ENCODE measurements around the gene GALNT18.

GALNT18 gene

GRCh38 chr11:11344045-11344444 lies 277.8 kb downstream of the GALNT18 start:
- Histone ChIP-seq H3K9me3 (ENCODE audit: insufficient read depth, low read depth, low read length) (no peaks in the 10 kb centered on the region), H3K36me3 (ENCODE audit: insufficient read depth, low read length) (no peaks in the 10 kb centered on the region), H3K4me1 (ENCODE audit: insufficient read depth, low read length) (no peaks in the 10 kb centered on the region), H3K9ac (ENCODE audit: low read depth, low read length) (no peak overlapping the region), H3K27ac (ENCODE audit: low read depth, low read length) (no peak overlapping the region), H3K4me3 (ENCODE audit: low read length) (no peak overlapping the region), H3K27me3 (ENCODE audit: insufficient read depth, low read length) (no peaks in the 10 kb centered on the region)
- 90% methylated on average over 3 of the region's 3 CpGs for WGBS

- WGBS = 83% methylated on average over 1 of the region's 1 CpG
Measured at GRCh38 chr11:11338304-11338703, 283.5 kb downstream of the GALNT18 start.

GRCh38 chr11:11336664-11337063 lies 285.1 kb downstream of the GALNT18 start:
- 95% methylated on average over 4 of the region's 4 CpGs for WGBS

More at GRCh38 chr11:11338304-11338703, 283.5 kb downstream of the GALNT18 start:
- H3K36me3 ChIP-seq (ENCODE audit: insufficient read depth, low read length) = no peaks in the 10 kb centered on the region
- H3K9me3 ChIP-seq (ENCODE audit: insufficient read depth, low read depth, low read length) = no peaks in the 10 kb centered on the region
- H3K27me3 ChIP-seq (ENCODE audit: insufficient read depth, low read length) = no peaks in the 10 kb centered on the region
- H3K9ac ChIP-seq (ENCODE audit: low read depth, low read length) = no peak overlapping the region
- H3K4me3 ChIP-seq (ENCODE audit: low read length) = no peak overlapping the region
- peaks cover 4% of the 10 kb centered on the region; the same call in 1 of the 2 replicates for H3K4me1 ChIP-seq (ENCODE audit: insufficient read depth, low read length)
- H3K27ac ChIP-seq (ENCODE audit: low read depth, low read length) = no peak overlapping the region

GRCh38 chr11:11335043-11335442 lies 286.8 kb downstream of the GALNT18 start:
- WGBS = 79% methylated on average over 2 of the region's 2 CpGs
- H3K27ac ChIP-seq (ENCODE audit: low read depth, low read length) = no peak overlapping the region
- no peaks in the 10 kb centered on the region for H3K9me3 ChIP-seq (ENCODE audit: insufficient read depth, low read depth, low read length)
- peaks cover 4% of the 10 kb centered on the region for H3K4me1 ChIP-seq (ENCODE audit: insufficient read depth, low read length)
- H3K36me3 ChIP-seq (ENCODE audit: insufficient read depth, low read length) = no peaks in the 10 kb centered on the region
- H3K27me3 ChIP-seq (ENCODE audit: insufficient read depth, low read length) = no peaks in the 10 kb centered on the region
- no peak overlapping the region for H3K4me3 ChIP-seq (ENCODE audit: low read length)
- no peak overlapping the region for H3K9ac ChIP-seq (ENCODE audit: low read depth, low read length)

More at GRCh38 chr11:11336664-11337063, 285.1 kb downstream of the GALNT18 start:
- no peaks in the 10 kb centered on the region for H3K36me3 ChIP-seq (ENCODE audit: insufficient read depth, low read length)
- no peaks in the 10 kb centered on the region for H3K9me3 ChIP-seq (ENCODE audit: insufficient read depth, low read depth, low read length)
- peaks cover 4% of the 10 kb centered on the region for H3K4me1 ChIP-seq (ENCODE audit: insufficient read depth, low read length)
- no peak overlapping the region for H3K27ac ChIP-seq (ENCODE audit: low read depth, low read length)
- H3K9ac ChIP-seq (ENCODE audit: low read depth, low read length) = no peak overlapping the region
- H3K27me3 ChIP-seq (ENCODE audit: insufficient read depth, low read length) = no peaks in the 10 kb centered on the region
- H3K4me3 ChIP-seq (ENCODE audit: low read length) = no peak overlapping the region

- Histone ChIP-seq H3K9ac (ENCODE audit: low read depth, low read length) (no peak overlapping the region), H3K4me3 (ENCODE audit: low read length) (no peak overlapping the region), H3K27me3 (ENCODE audit: insufficient read depth, low read length) (no peaks in the 10 kb centered on the region), H3K27ac (ENCODE audit: low read depth, low read length) (no peak overlapping the region), H3K4me1 (ENCODE audit: insufficient read depth, low read length) (peaks cover 4% of the 10 kb centered on the region), H3K9me3 (ENCODE audit: insufficient read depth, low read depth, low read length) (no peaks in the 10 kb centered on the region), H3K36me3 (ENCODE audit: insufficient read depth, low read length) (no peaks in the 10 kb centered on the region)
- 78% methylated on average over 4 of the region's 4 CpGs for WGBS
Measured at GRCh38 chr11:11334607-11335006, 287.2 kb downstream of the GALNT18 start.

- Histone ChIP-seq H3K4me3 (ENCODE audit: low read length) (no peak overlapping the region), H3K9me3 (ENCODE audit: insufficient read depth, low read depth, low read length) (no peaks in the 10 kb centered on the region), H3K4me1 (ENCODE audit: insufficient read depth, low read length) (peaks cover 4% of the 10 kb centered on the region), H3K9ac (ENCODE audit: low read depth, low read length) (no peak overlapping the region), H3K36me3 (ENCODE audit: insufficient read depth, low read length) (no peaks in the 10 kb centered on the region), H3K27ac (ENCODE audit: low read depth, low read length) (no peak overlapping the region), H3K27me3 (ENCODE audit: insufficient read depth, low read length) (no peaks in the 10 kb centered on the region)
- 79% methylated on average over 5 of the region's 5 CpGs for WGBS
Measured at GRCh38 chr11:11332141-11332710, 289.6 kb downstream of the GALNT18 start.

GRCh38 chr11:11329062-11329806 lies 292.6 kb downstream of the GALNT18 start:
- Histone ChIP-seq H3K4me1 (ENCODE audit: insufficient read depth, low read length) (no peaks in the 10 kb centered on the region; the same call in 1 of the 2 replicates), H3K9ac (ENCODE audit: low read depth, low read length) (no peak overlapping the region), H3K27me3 (ENCODE audit: insufficient read depth, low read length) (no peaks in the 10 kb centered on the region), H3K9me3 (ENCODE audit: insufficient read depth, low read depth, low read length) (no peaks in the 10 kb centered on the region), H3K27ac (ENCODE audit: low read depth, low read length) (no peak overlapping the region), H3K36me3 (ENCODE audit: insufficient read depth, low read length) (no peaks in the 10 kb centered on the region), H3K4me3 (ENCODE audit: low read length) (no peak overlapping the region)
- WGBS = 92% methylated on average over 4 of the region's 4 CpGs

- Histone ChIP-seq H3K4me3 (ENCODE audit: low read length) (no peak overlapping the region), H3K9ac (ENCODE audit: low read depth, low read length) (no peak overlapping the region), H3K27ac (ENCODE audit: low read depth, low read length) (no peak overlapping the region), H3K4me1 (ENCODE audit: insufficient read depth, low read length) (no peaks in the 10 kb centered on the region), H3K36me3 (ENCODE audit: insufficient read depth, low read length) (no peaks in the 10 kb centered on the region), H3K27me3 (ENCODE audit: insufficient read depth, low read length) (no peaks in the 10 kb centered on the region), H3K9me3 (ENCODE audit: insufficient read depth, low read depth, low read length) (no peaks in the 10 kb centered on the region)
- WGBS = 91% methylated on average over 1 of the region's 1 CpG
Measured at GRCh38 chr11:11324090-11324489, 297.7 kb downstream of the GALNT18 start.

- H3K27ac ChIP-seq (ENCODE audit: low read depth, low read length) = no peak overlapping the region
- no peaks in the 10 kb centered on the region for H3K9me3 ChIP-seq (ENCODE audit: insufficient read depth, low read depth, low read length)
- no peak overlapping the region for H3K9ac ChIP-seq (ENCODE audit: low read depth, low read length)
Measured at GRCh38 chr11:11322101-11322500, 299.7 kb downstream of the GALNT18 start.

GRCh38 chr11:11320825-11321224 lies 301.0 kb downstream of the GALNT18 start:
- no peaks in the 10 kb centered on the region for H3K4me1 ChIP-seq (ENCODE audit: insufficient read depth, low read length)
- H3K27ac ChIP-seq (ENCODE audit: low read depth, low read length) = no peak overlapping the region
- H3K27me3 ChIP-seq (ENCODE audit: insufficient read depth, low read length) = no peaks in the 10 kb centered on the region
- no peak overlapping the region for H3K9ac ChIP-seq (ENCODE audit: low read depth, low read length)
- 85% methylated on average over 2 of the region's 2 CpGs for WGBS
- no peaks in the 10 kb centered on the region for H3K9me3 ChIP-seq (ENCODE audit: insufficient read depth, low read depth, low read length)
- no peak overlapping the region for H3K4me3 ChIP-seq (ENCODE audit: low read length)
- no peaks in the 10 kb centered on the region for H3K36me3 ChIP-seq (ENCODE audit: insufficient read depth, low read length)

More at GRCh38 chr11:11322101-11322500, 299.7 kb downstream of the GALNT18 start:
- Histone ChIP-seq H3K4me3 (ENCODE audit: low read length) (no peak overlapping the region), H3K4me1 (ENCODE audit: insufficient read depth, low read length) (no peaks in the 10 kb centered on the region), H3K27me3 (ENCODE audit: insufficient read depth, low read length) (no peaks in the 10 kb centered on the region), H3K36me3 (ENCODE audit: insufficient read depth, low read length) (no peaks in the 10 kb centered on the region)

GRCh38 chr11:11318961-11319360 lies 302.8 kb downstream of the GALNT18 start:
- Histone ChIP-seq H3K4me1 (ENCODE audit: insufficient read depth, low read length) (no peaks in the 10 kb centered on the region), H3K36me3 (ENCODE audit: insufficient read depth, low read length) (no peaks in the 10 kb centered on the region), H3K4me3 (ENCODE audit: low read length) (no peak overlapping the region), H3K9me3 (ENCODE audit: insufficient read depth, low read depth, low read length) (no peaks in the 10 kb centered on the region), H3K27me3 (ENCODE audit: insufficient read depth, low read length) (no peaks in the 10 kb centered on the region), H3K27ac (ENCODE audit: low read depth, low read length) (no peak overlapping the region), H3K9ac (ENCODE audit: low read depth, low read length) (no peak overlapping the region)
- WGBS = 94% methylated on average over 4 of the region's 4 CpGs
